Activated CD4-positive, alpha-beta T cell treated with anti-CD3 and anti-CD28 coated beads for 4 hours (primary cell): ENCODE results near the gene PRKCE.

Experiments used
- DNase-seq, 2 donors: peaks; one replicate each; pipeline ENCODE4 v3.0.0-alpha.2; 2020

PRKCE gene

DNA sequence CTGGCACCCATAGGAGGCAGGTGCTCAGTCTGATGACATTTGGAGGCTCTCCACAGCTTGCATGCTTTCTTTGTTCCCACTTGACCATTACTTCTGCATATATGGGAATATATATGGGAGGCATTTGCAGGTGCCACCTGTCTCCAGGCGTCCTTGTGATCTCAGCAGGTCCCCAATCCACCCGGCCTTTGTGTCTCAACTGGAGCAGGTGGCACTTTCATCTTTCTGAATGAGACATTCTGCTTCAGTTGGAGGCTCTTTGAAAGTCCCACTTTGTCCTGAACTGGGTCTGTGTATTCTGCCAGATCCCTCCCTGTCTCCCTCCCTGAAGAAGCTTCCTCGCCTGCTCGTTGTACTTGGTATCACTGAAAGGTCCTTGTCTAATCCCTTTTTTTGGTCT lies 327.6 kb downstream of the PRKCE start:
- no peak for DNase-seq

GRCh38 chr2:45980161-45980865 lies 328.8 kb downstream of the PRKCE start:
- DNase-seq, result no peak

GRCh38 chr2:45981384-45981930 lies 330.0 kb downstream of the PRKCE start:
- no peak for DNase-seq

- no peak for DNase-seq
Observed at GRCh38 chr2:45982096-45982495, 330.6 kb downstream of the PRKCE start.

- no peak for DNase-seq
Observed at GRCh38 chr2:45983213-45983612, 331.7 kb downstream of the PRKCE start.

DNA sequence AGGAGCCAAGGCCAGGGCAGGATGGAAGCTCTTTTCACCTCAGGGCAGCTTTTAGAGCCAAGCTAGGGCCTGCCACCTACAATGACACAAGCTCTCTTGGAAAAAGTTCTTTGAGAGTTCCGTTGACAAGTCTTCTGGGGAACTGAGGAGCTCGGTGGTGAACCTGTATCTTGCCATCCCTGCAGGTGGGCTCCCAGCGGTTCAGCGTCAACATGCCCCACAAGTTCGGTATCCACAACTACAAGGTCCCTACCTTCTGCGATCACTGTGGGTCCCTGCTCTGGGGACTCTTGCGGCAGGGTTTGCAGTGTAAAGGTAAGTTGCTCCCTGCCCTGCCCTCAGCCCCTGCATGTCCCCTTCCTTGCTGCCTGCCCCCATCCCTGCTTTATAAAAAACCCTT lies 332.9 kb downstream of the PRKCE start:
- no peak for DNase-seq

GRCh38 chr2:45984896-45985473 lies 333.5 kb downstream of the PRKCE start:
- DNase-seq, result no peak

GRCh38 chr2:45986509-45986908 lies 335.0 kb downstream of the PRKCE start:
- no peak for DNase-seq

GRCh38 chr2:45987856-45988255 lies 336.4 kb downstream of the PRKCE start:
- DNase-seq, result no peak

- DNase-seq, result no peak
Observed at GRCh38 chr2:45988879-45989278, 337.4 kb downstream of the PRKCE start.

DNA sequence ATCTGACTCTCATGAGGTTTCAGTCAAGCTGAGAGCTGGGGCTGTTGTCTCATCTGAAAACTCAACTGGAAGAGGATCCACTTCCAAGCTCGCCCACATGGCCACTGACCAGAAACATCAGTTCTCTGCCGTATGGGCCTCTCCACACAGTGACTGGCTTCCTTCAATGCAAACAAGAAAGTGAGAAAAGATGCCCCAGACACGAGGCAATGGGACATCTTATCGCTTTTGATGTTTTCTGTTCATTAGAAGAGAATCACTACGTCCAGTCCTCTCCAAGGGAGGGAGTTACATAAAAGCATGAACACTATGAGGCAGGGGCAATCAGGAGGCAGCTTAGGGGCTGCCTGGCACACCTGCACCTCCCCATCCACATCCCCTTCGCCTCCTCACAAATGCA lies 338.7 kb downstream of the PRKCE start:
- no peak for DNase-seq

DNA sequence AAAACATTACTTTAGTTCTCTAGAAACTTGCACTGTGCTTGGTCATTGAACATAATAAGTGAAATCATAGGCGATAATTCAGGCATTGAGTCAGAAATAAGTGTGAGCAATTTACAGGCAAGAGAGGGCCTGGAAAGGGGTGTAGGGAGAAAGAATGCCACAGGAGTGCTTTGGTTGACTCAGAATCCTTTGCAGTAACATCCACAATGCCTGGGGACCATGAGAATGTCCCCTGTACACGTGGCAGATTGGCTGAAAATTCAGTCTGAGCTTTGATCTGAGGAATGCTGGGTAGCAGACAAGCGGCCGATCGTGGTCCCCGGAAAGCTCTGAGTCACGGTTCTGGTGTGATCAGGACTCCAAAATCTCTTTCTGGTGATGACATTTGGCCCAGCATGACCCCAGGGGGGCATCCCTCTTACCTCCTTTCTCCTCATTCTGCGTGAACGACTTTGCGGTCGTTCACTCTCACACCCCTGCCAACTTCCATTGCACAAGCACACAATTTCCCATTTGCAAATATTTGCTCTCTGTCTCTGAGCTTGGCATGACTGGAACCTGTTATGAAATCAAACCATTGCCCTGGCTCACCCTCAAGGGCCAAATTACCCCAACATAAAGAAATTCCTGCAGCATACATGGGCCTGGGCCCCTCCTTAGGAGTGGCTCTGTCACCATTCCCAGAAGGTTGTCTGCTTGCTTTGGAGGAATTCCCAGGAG lies 340.7 kb downstream of the PRKCE start:
- no peak for DNase-seq

DNA sequence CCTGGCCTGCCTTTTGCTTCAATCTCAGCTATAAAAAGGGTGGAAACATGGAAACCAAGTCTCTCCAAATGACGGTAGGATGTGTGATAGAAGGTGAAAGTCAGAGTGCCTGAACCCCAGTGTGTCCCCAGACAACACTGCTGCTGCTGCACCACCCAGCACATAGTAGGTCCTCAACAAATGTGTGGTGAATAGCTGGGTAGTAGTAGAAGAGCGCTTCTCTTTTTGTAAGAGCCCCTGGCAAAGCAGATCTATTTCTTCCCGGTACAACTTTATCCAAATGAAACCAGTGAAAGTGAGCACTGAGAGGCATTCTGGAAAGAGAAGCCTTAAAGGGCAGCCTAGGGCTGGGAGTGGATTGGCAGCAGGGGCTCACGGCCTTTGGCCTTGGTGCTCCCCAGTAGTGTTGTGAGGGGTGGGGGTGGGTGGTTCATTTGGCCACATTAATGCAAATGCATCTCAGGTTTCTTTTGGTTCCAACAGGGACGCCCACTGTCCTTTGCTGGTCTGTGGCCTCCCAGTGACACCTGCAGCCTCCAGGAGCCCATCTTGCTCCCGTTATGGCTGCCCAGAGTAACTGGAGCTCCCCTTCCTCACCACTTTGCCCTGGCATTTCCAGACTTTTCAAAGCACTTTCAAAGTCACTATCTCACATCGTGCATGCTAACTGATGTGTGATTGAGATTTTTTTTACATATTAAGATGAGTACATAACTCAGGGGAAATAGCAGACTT lies 341.4 kb downstream of the PRKCE start:
- DNase-seq, result no peak

DNA sequence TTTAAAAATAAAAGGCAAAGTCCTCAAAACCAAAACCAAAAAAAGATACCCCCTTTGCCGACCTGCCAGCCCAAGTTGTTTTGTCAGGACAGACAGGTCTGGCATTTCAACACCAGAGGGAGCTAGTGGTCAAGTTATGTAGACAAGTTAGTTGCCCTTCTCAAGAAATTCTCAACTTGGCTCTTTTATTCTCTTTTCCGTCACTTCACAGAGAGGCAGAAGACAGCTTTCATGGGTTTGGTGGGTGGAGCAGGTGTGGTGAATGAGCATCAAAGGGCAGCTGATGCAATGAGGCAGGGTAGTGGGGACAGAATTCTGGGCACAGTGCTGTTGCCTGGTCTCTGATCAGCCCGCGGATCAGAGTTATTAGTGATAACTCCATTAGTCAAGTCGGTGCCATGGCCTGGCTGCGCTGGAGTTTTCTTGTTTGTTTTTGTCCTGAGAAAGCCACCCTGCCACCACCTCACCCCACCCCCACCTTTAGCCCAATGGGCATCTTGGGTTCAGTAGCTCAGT lies 342.1 kb downstream of the PRKCE start:
- DNase-seq, result peak; percentile 41 to 61

- no peak for DNase-seq
Observed at GRCh38 chr2:45994060-45994459, 342.6 kb downstream of the PRKCE start.

DNA sequence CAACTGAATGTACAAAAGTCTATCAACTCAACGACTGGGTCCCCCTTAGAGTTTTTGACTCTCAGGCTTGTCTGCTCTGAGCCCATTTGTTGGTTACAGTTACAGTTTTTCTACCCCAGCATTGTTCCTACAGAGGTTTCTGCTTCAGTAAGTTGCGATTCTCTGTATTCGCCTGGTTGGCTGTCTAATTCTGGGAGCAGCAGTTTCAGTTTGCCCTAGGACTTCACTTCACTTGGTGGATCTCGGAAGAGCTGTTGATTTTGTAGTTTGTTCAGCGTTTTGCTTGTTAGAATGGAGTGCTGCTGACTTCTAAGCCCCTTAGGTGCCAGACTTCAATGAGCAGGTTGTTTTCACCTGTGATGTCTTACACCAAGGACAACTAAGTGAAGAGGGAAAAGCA lies 349.2 kb downstream of the PRKCE start:
- no peak for DNase-seq

- DNase-seq, result no peak
Observed at GRCh38 chr2:46001290-46001689, 349.8 kb downstream of the PRKCE start.

DNA sequence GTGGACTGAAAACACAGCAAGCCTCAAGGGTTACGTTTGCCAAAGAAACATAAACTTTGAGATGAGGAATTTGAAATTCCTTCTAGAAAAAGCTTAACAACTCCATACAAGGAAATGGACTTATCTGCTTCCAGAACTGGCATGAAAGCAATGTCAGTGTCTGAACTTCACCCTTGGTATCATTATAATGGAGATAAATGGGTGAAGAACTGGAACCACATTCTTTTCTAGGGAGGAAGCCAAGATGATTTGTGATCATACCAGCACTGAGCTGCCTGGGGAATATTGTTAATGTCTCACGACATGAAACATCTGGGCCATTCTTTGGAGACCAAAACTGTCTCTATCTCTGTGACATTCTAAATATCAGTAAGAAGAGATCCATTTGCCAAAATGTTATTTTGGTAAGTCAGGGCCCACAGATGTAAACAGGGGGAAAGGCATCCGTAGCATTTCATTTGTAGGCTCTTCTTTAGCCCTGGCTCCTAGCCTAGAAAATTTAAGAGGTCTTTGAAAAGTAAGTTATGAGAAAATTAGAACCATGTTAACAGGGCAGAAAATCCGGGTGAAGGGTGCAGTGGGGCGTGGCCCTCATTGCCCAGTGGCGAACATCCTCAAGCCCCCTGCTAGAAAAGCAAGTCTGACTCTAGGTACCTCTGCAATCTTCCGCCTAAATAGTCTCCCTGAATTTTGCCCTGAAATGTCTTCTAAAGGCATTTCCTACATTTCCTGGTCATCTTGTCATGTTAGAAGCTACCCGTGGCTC lies 350.4 kb downstream of the PRKCE start:
- no peak for DNase-seq

DNA sequence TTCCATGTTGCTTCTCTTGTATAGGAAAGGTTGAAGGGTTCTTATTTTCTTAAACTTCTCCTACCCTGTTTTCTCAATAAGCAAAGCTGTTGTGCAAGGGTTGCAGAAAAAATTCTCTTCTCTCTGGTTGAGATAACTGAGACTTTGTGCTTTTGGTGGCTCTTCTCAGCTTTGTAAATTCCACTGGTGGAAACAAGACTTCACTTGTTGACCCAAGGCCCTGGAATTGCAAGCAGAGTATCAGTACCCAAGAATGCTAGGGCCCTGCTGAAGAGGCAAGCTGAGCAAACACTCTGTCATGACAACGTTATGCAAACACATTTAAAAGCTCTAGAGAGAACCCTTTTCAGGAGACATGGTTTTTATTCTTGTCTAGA lies 351.0 kb downstream of the PRKCE start:
- no peak for DNase-seq

GRCh38 chr2:46002947-46003346 lies 351.5 kb downstream of the PRKCE start:
- no peak for DNase-seq

DNA sequence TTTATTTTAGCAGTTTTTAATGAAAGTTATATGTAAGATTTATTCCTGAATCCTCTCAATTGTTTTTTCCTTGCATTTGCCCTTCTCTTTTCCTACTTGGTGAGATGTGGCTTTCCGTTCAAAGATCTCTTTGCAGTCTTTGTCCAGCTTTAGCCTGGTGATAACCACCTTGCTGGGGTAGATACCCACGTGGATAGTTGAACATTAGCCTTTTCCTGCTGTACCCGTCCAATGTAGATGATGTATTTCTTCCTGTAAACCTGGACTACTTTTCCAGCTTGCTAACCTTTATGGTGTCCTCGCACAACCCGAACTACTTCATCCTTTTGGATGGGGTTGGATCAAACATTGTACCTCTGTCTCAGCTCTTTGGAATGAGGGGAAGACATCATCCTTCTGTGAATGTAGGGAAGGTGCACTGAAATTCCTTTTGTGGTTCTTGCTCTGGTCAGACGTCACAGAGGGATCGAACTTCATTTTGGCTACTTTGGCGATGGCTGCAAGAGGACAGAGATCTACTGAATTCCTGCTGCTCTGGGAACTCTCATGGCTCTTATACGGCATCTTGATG lies 352.5 kb downstream of the PRKCE start:
- DNase-seq, result no peak

- DNase-seq, result no peak
Observed at GRCh38 chr2:46006473-46007025, 355.1 kb downstream of the PRKCE start.
